OCI-LY1 (cell line): ENCODE measurements around the gene MUC6.

Experiments
- H2AFZ ChIP-seq: fragments of 200-600 bp; sonication (generic), shearing (Covaris generic); 2 replicates; pipeline ENCODE4 v1.6.0; 2014; ENCODE audit warnings: antibody characterized with exemption, mild to moderate bottlenecking, low read length
- H3F3A ChIP-seq: fragments of 200-600 bp; sonication (generic), shearing (Covaris generic); 2 replicates; pipeline ENCODE4 v1.6.0; 2014; ENCODE audit warnings: mild to moderate bottlenecking, antibody characterized with exemption, low read length, moderate library complexity; ENCODE audit not compliant: insufficient read depth
- H3K27ac ChIP-seq: fragments of 200-600 bp; sonication (generic); 2 replicates; pipeline ENCODE4 v1.5.1; 2014; ENCODE audit warnings: low read length, mixed run types, mild to moderate bottlenecking, low read depth; ENCODE audit not compliant: poor library complexity, severe bottlenecking
- H3K27me3 ChIP-seq: fragments of 200-600 bp; sonication (generic); 2 replicates; pipeline ENCODE4 v1.6.0; 2014; ENCODE audit warnings: antibody characterized with exemption, mild to moderate bottlenecking, low read length, moderate library complexity; ENCODE audit not compliant: insufficient read depth
- H3K36me3 ChIP-seq: fragments of 200-600 bp; sonication (generic); 2 replicates; pipeline ENCODE4 v1.6.1; 2014; ENCODE audit warnings: mild to moderate bottlenecking, antibody characterized with exemption, low read length, moderate library complexity, mixed read lengths; ENCODE audit not compliant: insufficient read depth
- H3K4me1 ChIP-seq: fragments of 200-600 bp; sonication (generic); 2 replicates; pipeline ENCODE4 v1.5.1; 2014; ENCODE audit warnings: mild to moderate bottlenecking, low read length, moderate library complexity; ENCODE audit not compliant: insufficient read depth, severe bottlenecking
- H3K4me2 ChIP-seq: fragments of 200-600 bp; sonication (generic), shearing (Covaris generic); 2 replicates; pipeline ENCODE4 v1.6.1; 2014; ENCODE audit warnings: low read length
- H3K4me3 ChIP-seq: fragments of 200-600 bp; sonication (generic); 2 replicates; pipeline ENCODE4 v1.5.1; 2014; ENCODE audit warnings: low read length, low read depth, mild to moderate bottlenecking, mixed read lengths; ENCODE audit not compliant: poor library complexity, severe bottlenecking
- H3K79me2 ChIP-seq: fragments of 200-600 bp; shearing (Covaris generic); 2 replicates; pipeline ENCODE4 v1.6.1; 2016; ENCODE audit warnings: mixed run types, low read length, mixed read lengths; ENCODE audit not compliant: insufficient read depth
- H3K9ac ChIP-seq: fragments of 200-600 bp; sonication (generic), shearing (Covaris generic); 2 replicates; pipeline ENCODE4 v1.6.1; 2014; ENCODE audit warnings: mild to moderate bottlenecking, low read length, mixed read lengths
- H3K9me2 ChIP-seq: fragments of 200-600 bp; sonication (generic), shearing (Covaris generic); 2 replicates; pipeline ENCODE4 v1.6.1; 2014; ENCODE audit warnings: low read depth, mild to moderate bottlenecking, low read length, mixed read lengths
- H3K9me3 ChIP-seq: fragments of 200-600 bp; shearing (Covaris generic); 2 replicates; pipeline ENCODE4 v1.6.1; 2014; ENCODE audit warnings: low read length, mixed read lengths
- H4K20me1 ChIP-seq: fragments of 200-600 bp; sonication (generic), shearing (Covaris generic); 2 replicates; pipeline ENCODE4 v1.6.0; 2016; ENCODE audit warnings: mild to moderate bottlenecking, low read length; ENCODE audit not compliant: insufficient read depth
- EZH2 ChIP-seq: fragments of 200-600 bp; sonication (generic), shearing (Covaris generic); IDR thresholded peaks from 2 replicates; pipeline ENCODE4 v1.8.0; 2017; ENCODE audit warnings: borderline replicate concordance, mixed run types, mild to moderate bottlenecking, antibody characterized with exemption, low read length, moderate library complexity, mixed read lengths
- TF ChIP-seq, protein P1 (sequence below): fragments of 200-600 bp; sonication (generic), shearing (Covaris generic); IDR thresholded peaks from 2 replicates; pipeline ENCODE4 v1.5.1; 2017; ENCODE audit warnings: mild to moderate bottlenecking, antibody characterized with exemption, low read length, moderate library complexity, mixed read lengths

The MUC6 gene

DNA sequence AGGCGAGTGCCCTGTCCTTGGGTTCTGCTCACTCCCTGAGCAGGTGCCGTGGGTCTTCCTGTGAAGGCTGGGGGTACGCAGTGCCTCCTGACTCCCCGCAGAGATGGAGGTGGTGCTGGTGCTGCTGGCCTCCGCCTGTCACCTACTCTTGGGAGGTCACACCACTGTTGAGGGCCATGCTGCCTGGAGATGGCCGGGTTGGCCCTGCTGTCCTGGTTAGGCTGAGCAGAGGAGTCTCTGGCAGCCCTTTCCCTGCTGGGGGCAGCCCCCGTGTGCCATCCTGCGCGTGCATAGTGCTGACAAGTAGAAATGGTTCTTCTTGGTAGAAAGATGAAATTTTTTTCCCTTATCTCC is 49.6 kb downstream of the MUC6 start:
- Histone ChIP-seq H3F3A (no peaks in the 10 kb centered on the region), H3K36me3 (peaks cover 48% of the 10 kb centered on the region), H3K4me3 (no peak overlapping the region), H3K9me2 (no peaks in the 10 kb centered on the region), H3K27ac (no peak overlapping the region), H3K4me2 (no peak overlapping the region), H4K20me1 (no peaks in the 10 kb centered on the region), H3K9me3 (no peaks in the 10 kb centered on the region), H3K4me1 (no peaks in the 10 kb centered on the region), H2AFZ (no peak overlapping the region), H3K79me2 (no peaks in the 10 kb centered on the region), H3K27me3 (no peaks in the 10 kb centered on the region), H3K9ac (no peak overlapping the region)
- TF ChIP-seq EZH2: no peak
- TF ChIP-seq, protein P1, sequence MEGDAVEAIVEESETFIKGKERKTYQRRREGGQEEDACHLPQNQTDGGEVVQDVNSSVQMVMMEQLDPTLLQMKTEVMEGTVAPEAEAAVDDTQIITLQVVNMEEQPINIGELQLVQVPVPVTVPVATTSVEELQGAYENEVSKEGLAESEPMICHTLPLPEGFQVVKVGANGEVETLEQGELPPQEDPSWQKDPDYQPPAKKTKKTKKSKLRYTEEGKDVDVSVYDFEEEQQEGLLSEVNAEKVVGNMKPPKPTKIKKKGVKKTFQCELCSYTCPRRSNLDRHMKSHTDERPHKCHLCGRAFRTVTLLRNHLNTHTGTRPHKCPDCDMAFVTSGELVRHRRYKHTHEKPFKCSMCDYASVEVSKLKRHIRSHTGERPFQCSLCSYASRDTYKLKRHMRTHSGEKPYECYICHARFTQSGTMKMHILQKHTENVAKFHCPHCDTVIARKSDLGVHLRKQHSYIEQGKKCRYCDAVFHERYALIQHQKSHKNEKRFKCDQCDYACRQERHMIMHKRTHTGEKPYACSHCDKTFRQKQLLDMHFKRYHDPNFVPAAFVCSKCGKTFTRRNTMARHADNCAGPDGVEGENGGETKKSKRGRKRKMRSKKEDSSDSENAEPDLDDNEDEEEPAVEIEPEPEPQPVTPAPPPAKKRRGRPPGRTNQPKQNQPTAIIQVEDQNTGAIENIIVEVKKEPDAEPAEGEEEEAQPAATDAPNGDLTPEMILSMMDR: no peak

DNA sequence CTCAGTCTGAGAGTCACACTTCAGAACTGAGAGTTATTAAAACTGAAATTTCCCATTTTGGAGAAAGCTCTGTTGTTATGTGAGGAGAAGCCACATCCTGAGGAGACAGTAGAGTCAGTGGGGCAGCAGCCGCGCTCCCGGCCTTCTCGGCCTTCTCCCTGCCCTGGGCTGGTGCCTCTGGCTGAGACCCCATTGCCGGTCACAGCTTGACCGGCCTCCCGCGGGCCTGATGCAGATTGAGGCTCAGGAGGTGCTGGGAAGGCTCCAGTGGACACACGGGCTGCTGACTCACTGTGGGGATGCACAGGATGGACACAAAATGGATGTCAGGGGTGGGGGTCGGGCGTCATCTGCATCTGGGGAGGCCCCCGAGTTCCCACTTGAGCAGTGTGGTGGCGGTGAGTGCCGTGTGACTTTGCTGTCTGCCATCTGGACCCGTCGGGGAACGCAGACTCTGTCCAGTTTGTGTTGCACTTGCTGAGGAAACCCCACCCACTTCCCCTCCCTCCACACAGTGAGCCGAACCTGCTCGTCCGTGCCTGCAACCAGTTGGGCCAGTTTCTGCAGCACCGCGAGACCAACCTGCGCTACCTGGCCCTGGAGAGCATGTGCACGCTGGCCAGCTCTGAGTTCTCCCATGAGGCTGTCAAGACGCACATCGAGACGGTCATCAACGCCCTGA is 50.1 kb downstream of the MUC6 start:
- Histone ChIP-seq H4K20me1 (no peaks in the 10 kb centered on the region), H3K4me1 (no peaks in the 10 kb centered on the region), H3K4me3 (no peak overlapping the region), H3K9me2 (no peaks in the 10 kb centered on the region), H3K36me3 (peaks cover 52% of the 10 kb centered on the region), H3K4me2 (no peak overlapping the region), H3K27me3 (no peaks in the 10 kb centered on the region), H3K79me2 (no peaks in the 10 kb centered on the region), H3K9ac (no peak overlapping the region), H3K27ac (no peak overlapping the region), H2AFZ (no peak overlapping the region), H3F3A (no peaks in the 10 kb centered on the region), H3K9me3 (no peaks in the 10 kb centered on the region)
- no peak for TF ChIP-seq EZH2

DNA sequence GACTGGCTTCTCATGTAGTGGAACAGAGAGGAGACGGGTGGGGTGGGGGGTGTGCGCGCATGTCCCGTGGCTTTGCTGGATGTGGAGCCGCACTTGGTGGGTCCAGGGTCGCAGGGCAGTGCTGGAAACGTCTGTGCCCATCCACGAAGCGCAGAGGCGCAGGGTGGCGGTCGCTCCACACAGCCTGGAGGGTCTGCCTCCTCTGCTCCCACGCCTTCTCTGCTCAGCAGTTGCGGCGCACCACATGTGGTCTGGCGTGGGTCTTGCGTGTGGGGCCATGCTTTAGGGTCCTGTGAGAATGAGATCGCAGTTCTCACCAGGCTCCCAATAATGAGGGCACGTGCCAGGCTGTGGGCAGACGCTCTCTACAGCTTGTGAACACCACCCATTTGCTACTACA is 50.7 kb downstream of the MUC6 start:
- H3K79me2 ChIP-seq: no peaks in the 10 kb centered on the region
- no peaks in the 10 kb centered on the region for H3K9me2 ChIP-seq
- no peaks in the 10 kb centered on the region for H3K4me1 ChIP-seq
- TF ChIP-seq, protein P1: no peak
- H3K4me2 ChIP-seq: no peak overlapping the region
- no peak overlapping the region for H3K9ac ChIP-seq
- H3K9me3 ChIP-seq: no peaks in the 10 kb centered on the region
- no peaks in the 10 kb centered on the region for H3F3A ChIP-seq
- H3K4me3 ChIP-seq: no peak overlapping the region
- H3K27me3 ChIP-seq: no peaks in the 10 kb centered on the region
- H2AFZ ChIP-seq: no peak overlapping the region
- H4K20me1 ChIP-seq: no peaks in the 10 kb centered on the region
- no peak overlapping the region for H3K27ac ChIP-seq
- peaks cover 55% of the 10 kb centered on the region for H3K36me3 ChIP-seq

DNA sequence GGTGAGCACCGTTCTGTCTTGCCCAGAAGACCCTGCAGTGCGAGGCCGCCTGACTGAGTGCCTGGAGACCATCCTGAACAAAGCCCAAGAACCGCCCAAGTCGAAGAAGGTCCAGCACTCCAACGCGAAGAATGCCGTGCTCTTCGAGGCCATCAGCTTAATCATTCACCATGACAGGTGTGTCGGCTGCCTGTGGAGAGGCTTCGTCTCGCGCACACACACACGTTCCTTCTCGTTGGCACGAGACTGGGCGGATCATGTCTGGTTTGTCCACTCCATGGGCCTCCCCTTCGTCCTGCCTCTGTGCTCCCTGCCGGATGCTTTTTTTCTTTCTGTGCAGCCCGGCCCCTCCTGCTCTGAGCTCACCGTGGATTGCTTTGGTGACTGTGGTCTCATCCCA is 51.1 kb downstream of the MUC6 start:
- no peak overlapping the region for H3K9ac ChIP-seq
- H3K4me3 ChIP-seq: no peak overlapping the region
- peaks cover 59% of the 10 kb centered on the region for H3K36me3 ChIP-seq
- H3K79me2 ChIP-seq: no peaks in the 10 kb centered on the region
- no peak overlapping the region for H3K27ac ChIP-seq
- no peaks in the 10 kb centered on the region for H4K20me1 ChIP-seq
- no peak for TF ChIP-seq EZH2
- TF ChIP-seq, protein P1: no peak
- H3K9me3 ChIP-seq: no peaks in the 10 kb centered on the region
- no peaks in the 10 kb centered on the region for H3K4me1 ChIP-seq
- H3F3A ChIP-seq: no peaks in the 10 kb centered on the region
- no peaks in the 10 kb centered on the region for H3K9me2 ChIP-seq
- H3K4me2 ChIP-seq: no peak overlapping the region
- no peak overlapping the region for H2AFZ ChIP-seq
- no peaks in the 10 kb centered on the region for H3K27me3 ChIP-seq
